HG03378 (cell line): ENCODE data around the gene HOXC13.

Experiments
- ATAC-seq: cut with Tn5 transposase; IDR thresholded peaks from one replicate; pipeline ENCODE4 v1.9.1; 2021; ENCODE audit warnings: mild to moderate bottlenecking, moderate library complexity; ENCODE audit not compliant: unreplicated experiment

Gene HOXC13

GRCh38 chr12:53980104-53980801 is 41.6 kb downstream of the HOXC13 start:
- no peak for ATAC-seq

GRCh38 chr12:53980802-53981496 is 42.3 kb downstream of the HOXC13 start:
- no peak for ATAC-seq

- ATAC-seq: no peak
These were observed 43.3 kb downstream of the HOXC13 start for GRCh38 chr12:53981634-53982565.

GRCh38 chr12:53982648-53983567 is 44.3 kb downstream of the HOXC13 start:
- no peak for ATAC-seq

GRCh38 chr12:53983568-53983949 is 44.9 kb downstream of the HOXC13 start:
- ATAC-seq: no peak

- ATAC-seq: no peak
These were observed 45.4 kb downstream of the HOXC13 start for GRCh38 chr12:53983950-53984572.

- ATAC-seq: no peak
These were observed 46.5 kb downstream of the HOXC13 start, which contains the start of gene HOXC10 for GRCh38 chr12:53984901-53985691. Gene HOXC10, plus strand, starts transcription at chr12:53985146. Its CDS starts 114 bp downstream, at chr12:53985260.

- ATAC-seq: no peak
These were observed 47.0 kb downstream of the HOXC13 start for GRCh38 chr12:53985692-53985993.

- ATAC-seq: no peak
These were observed 47.5 kb downstream of the HOXC13 start for GRCh38 chr12:53985994-53986685.

- no peak for ATAC-seq
These were observed 48.3 kb downstream of the HOXC13 start for GRCh38 chr12:53986686-53987483.

GRCh38 chr12:53987787-53988230 is 49.2 kb downstream of the HOXC13 start:
- ATAC-seq: no peak

GRCh38 chr12:53988541-53989226 is 50.1 kb downstream of the HOXC13 start:
- no peak for ATAC-seq

- ATAC-seq: no peak
These were observed 50.8 kb downstream of the HOXC13 start for GRCh38 chr12:53989227-53990113.

GRCh38 chr12:53990311-53991076 is 51.9 kb downstream of the HOXC13 start:
- no peak for ATAC-seq

GRCh38 chr12:53991077-53991460 is 52.4 kb downstream of the HOXC13 start:
- ATAC-seq: no peak
